Panc1 (cell line): Measurements from ENCODE around the gene AGMAT. TPM values are rescaled to one million over a fixed set of nuclear protein-coding genes. Genes with fewer than 3 reads are reported as not detected.

Source experiments
- ATAC-seq: fragments of 200-7000 bp; cut with Tn5 transposase; 2 replicates; pipeline ENCODE4 v1.9.1; 2020; ENCODE audit warnings: mild to moderate bottlenecking, moderate library complexity
- BruUV-seq: library from RNA; stranded (reverse); fragments of 400-500 nt; replicated peaks from 2 replicates; lab custom pipeline; 2021; lab: Mats Ljungman, UMichigan
- CTCF ChIA-PET: fragments of 300-600 bp; sonication (Branson Sonifier 250); formaldehyde crosslinking; loops from one replicate; lab custom pipeline; 2022; ENCODE audit warnings: antibody characterized with exemption; lab: Charles Lee
- POLR2A ChIA-PET: fragments of 300-600 bp; sonication (Branson Sonifier 250); formaldehyde crosslinking; loops from one replicate; lab custom pipeline; 2022; ENCODE audit warnings: antibody characterized with exemption; lab: Charles Lee
- DNase-seq: peaks from one replicate; pipeline ENCODE4 v3.0.0-alpha.2; 2010; ENCODE audit warnings: low read depth, low spot score
- H3K27ac ChIP-seq: 2 replicates; pipeline ENCODE4 v1.5.1; 2011; ENCODE audit warnings: mild to moderate bottlenecking, low read length, inconsistent platforms
- H3K27me3 ChIP-seq: fragments of 200-500 bp; sonication (Bioruptor generic); 2 replicates; pipeline ENCODE4 v1.6.0; 2014; ENCODE audit warnings: low read length, inconsistent platforms; ENCODE audit not compliant: control insufficient read depth, insufficient read depth
- H3K36me3 ChIP-seq: fragments of 200-500 bp; sonication (Bioruptor generic); 2 replicates; pipeline ENCODE4 v1.5.1; 2014; ENCODE audit warnings: inconsistent platforms, mild to moderate bottlenecking, low read length, moderate library complexity; ENCODE audit not compliant: control insufficient read depth, insufficient read depth
- H3K4me1 ChIP-seq: 2 replicates; pipeline ENCODE4 v1.5.1; 2011; ENCODE audit warnings: inconsistent platforms, mild to moderate bottlenecking, low read length, moderate library complexity; ENCODE audit not compliant: control insufficient read depth, insufficient read depth
- H3K4me3 ChIP-seq, 2 experiments: 2 replicates each; pipeline ENCODE4 v1.5.1; 2011 to 2012; ENCODE audit warnings: low read depth in 2 of 2, low read length in 2 of 2, mild to moderate bottlenecking in 2 of 2, inconsistent platforms in 1 of 2, moderate library complexity in 1 of 2
- H3K9me3 ChIP-seq: fragments of 200-500 bp; sonication (Bioruptor generic); 2 replicates; pipeline ENCODE4 v1.5.1; 2014; ENCODE audit warnings: low read depth, mild to moderate bottlenecking, inconsistent platforms, low read length, moderate library complexity; ENCODE audit not compliant: control insufficient read depth, insufficient read depth
- CTCF ChIP-seq: fragments of 450-650 bp; IDR thresholded peaks from 2 replicates; pipeline ENCODE4 v1.5.1; 2017; ENCODE audit warnings: mild to moderate bottlenecking
- POLR2AphosphoS5 ChIP-seq: IDR thresholded peaks from 2 replicates; pipeline ENCODE4 v1.6.1; 2012; ENCODE audit warnings: mild to moderate bottlenecking, low read depth, low read length, moderate library complexity
- REST ChIP-seq, 2 experiments: IDR thresholded peaks; 2 replicates each; pipeline ENCODE4 v1.6.1; 2011 to 2012; ENCODE audit warnings: low read depth in 2 of 2, control low read depth in 1 of 2, low read length in 1 of 2, mild to moderate bottlenecking in 1 of 2, moderate library complexity in 1 of 2; ENCODE audit not compliant: insufficient read depth in 1 of 2
- SIN3A ChIP-seq: IDR thresholded peaks from 2 replicates; pipeline ENCODE4 v1.6.1; 2012; ENCODE audit warnings: low read depth, mild to moderate bottlenecking, low read length, moderate library complexity, borderline replicate concordance; ENCODE audit not compliant: insufficient read depth
- TCF7L2 ChIP-seq: IDR thresholded peaks from 2 replicates; pipeline ENCODE4 v1.6.1; 2011; ENCODE audit warnings: mild to moderate bottlenecking, low read depth, low read length, inconsistent platforms
- in situ Hi-C: cut with HindIII; loops from 2 replicates; pipeline ENCODE4 v1.10.0; 2016; ENCODE audit warnings: low sequenced_read_pairs, low pct_unique_long_range_greater_than_20kb
- intact Hi-C: fragments of 100-400 bp; cut with micrococcal nuclease; formaldehyde crosslinking; loops from one replicate; pipeline ENCODE4 v1.10.0; 2022; ENCODE audit not compliant: unreplicated experiment
- total RNA-seq: library from RNA; stranded (reverse); gene quantifications from one replicate; pipeline ENCODE4 v1.2.1, GENCODE V29; 2021; ENCODE audit not compliant: unreplicated experiment

The AGMAT gene
- total RNA-seq, 1 experiment from 2014 or later = 3.1 TPM

GRCh38 chr1:15624133-15624714 lies 39.4 kb upstream of the AGMAT start:
- intact Hi-C loops (no loop called here), in situ Hi-C loops (no loop called here)
- ChIA-PET CTCF (no interaction called here), POLR2A (no interaction called here)
- no peak for ATAC-seq
- no peak overlapping the region for H3K27ac ChIP-seq
- no peaks in the 10 kb centered on the region for H3K9me3 ChIP-seq
- no peaks in the 10 kb centered on the region for H3K27me3 ChIP-seq
- H3K4me3 ChIP-seq = no peak overlapping the region
- no TSS peak for BruUV-seq
- DNase-seq = no peak
- peaks cover 10% of the 10 kb centered on the region for H3K36me3 ChIP-seq
- TF ChIP-seq POLR2AphosphoS5 (no peak), TCF7L2 (no peak), CTCF (no peak), REST (IDR thresholded peaks at IDR 0.05; ENCODE audit: insufficient read depth in 1 of 2, low read depth in 2 of 2, low read length in 1 of 2) (no peak), SIN3A (no peak)
- peaks cover 17% of the 10 kb centered on the region for H3K4me1 ChIP-seq

- no peaks in the 10 kb centered on the region for H3K9me3 ChIP-seq
- in situ Hi-C loops = no loop called here
- peaks cover 21% of the 10 kb centered on the region for H3K4me1 ChIP-seq
- BruUV-seq = no TSS peak
- ATAC-seq = no peak
- intact Hi-C loops = no loop called here
- no peak for DNase-seq
- TF ChIP-seq CTCF = no peak
- no peak for TF ChIP-seq REST (IDR thresholded peaks at IDR 0.05; ENCODE audit: insufficient read depth in 1 of 2, low read depth in 2 of 2, low read length in 1 of 2)
- TF ChIP-seq TCF7L2 = no peak
- TF ChIP-seq SIN3A = no peak
- no peak for TF ChIP-seq POLR2AphosphoS5
- no peak overlapping the region for H3K27ac ChIP-seq
- H3K36me3 ChIP-seq = peaks cover 6% of the 10 kb centered on the region
- ChIA-PET CTCF (no interaction called here), POLR2A (interaction anchor here (0.6 kb wide), 1 partner anchor 66 kb away, joined by 3 read pairs; no protein-coding TSS in a partner anchor)
- H3K27me3 ChIP-seq = no peaks in the 10 kb centered on the region
- H3K4me3 ChIP-seq = no peak overlapping the region
Observed at GRCh38 chr1:15623435-15623834, 38.6 kb upstream of the AGMAT start.
